HG03571 (cell line): ENCODE data around the gene CHI3L2.

Experiments
- ATAC-seq: cut with Tn5 transposase; IDR thresholded peaks from one replicate; pipeline ENCODE4 v1.9.1; 2021; ENCODE audit not compliant: unreplicated experiment

The CHI3L2 gene

DNA sequence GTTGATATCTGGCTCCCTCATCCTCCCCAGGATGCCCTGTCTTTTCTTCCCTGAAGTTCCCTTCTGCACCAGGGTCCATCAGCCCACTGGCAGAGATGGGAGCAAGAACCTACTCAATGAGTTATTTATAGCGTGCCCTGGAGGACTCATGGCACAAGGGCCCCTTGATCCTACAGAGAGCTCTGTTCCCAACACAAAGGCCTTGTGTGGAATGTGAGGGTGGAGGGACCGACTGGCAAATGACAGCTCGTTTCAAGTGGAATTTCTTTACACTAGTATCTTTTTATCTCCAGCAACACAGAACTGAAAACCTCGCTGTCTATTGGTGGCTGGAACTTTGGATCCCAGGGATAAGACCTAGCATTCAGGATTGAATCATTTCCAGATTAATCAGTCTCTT is 22.4 kb downstream of the CHI3L2 start:
- ATAC-seq, result no peak

DNA sequence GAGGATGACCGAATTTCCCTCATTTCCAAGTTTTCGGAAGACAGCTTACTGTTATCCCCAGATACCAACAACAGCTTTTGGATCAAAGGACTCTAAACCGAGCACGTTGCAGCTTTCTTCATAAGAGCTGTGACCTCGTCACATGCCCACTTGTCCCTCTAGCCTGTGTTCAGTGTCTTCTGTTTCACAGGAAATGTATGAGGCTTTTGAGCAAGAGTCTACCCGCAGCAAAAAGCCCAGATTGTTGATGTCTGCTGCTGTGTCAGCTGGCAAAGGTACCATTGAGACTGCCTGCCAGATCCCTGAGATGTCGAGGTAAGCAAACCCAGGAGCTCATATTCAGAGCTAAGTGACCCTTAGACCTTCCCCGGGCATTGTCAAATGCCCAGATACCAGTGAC is 24.1 kb downstream of the CHI3L2 start:
- no peak for ATAC-seq

DNA sequence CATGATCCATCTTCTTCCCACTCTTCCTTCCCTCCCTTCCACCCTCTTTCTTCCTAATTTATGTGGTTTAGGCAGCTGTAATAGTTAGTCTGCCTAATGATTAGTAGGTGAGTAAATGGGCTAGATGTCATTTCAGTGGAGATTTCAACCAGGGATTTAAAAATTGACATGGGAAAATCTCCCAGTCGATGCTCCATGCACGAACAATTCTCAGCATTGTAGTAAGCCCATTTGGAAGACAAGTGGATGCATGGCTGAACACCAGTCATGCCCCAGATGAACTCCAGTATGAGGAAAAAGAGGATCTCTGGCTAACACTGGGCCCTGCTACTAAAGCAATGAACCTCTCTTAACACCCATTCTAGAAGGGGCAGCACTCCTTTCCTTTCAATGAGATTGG is 25.3 kb downstream of the CHI3L2 start:
- ATAC-seq, result no peak

GRCh38 chr1:111253876-111254275 is 26.4 kb downstream of the CHI3L2 start:
- ATAC-seq, result no peak

GRCh38 chr1:111256988-111257658 is 29.6 kb downstream of the CHI3L2 start:
- ATAC-seq, result no peak

DNA sequence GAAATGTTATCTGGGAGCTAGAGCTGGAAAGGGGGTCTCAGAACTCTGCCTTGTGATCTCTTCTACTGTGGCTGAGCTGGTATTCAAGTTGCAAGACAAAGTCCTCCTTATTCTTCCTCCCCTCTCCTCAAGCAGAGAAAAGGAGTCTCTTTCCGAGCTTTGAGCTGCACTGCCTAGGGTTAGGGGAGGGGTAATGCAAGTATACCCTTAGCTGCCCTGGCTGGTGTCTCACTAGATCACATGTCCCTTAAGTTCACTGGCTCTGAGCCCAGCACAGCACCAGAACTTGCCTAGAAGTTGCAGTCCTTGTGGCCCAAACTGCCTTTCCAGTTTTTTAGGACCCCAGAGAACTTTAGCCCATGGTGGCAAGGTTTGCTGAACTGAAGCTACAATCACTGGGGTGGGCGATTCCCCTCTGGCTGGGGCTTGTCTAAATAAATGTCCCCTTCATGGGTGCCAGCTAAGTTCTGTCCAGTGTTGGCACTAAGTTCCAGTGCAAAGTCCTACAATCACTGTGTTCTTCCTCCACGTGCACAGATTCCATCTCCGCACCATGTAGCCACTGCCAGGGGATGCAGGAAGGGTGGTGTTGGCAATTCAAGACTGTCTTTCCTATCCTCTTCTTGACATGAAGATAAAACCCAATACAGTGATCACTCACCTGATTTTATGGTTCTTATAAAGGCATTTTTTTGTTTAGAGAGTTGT is 40.4 kb downstream of the CHI3L2 start:
- no peak for ATAC-seq

DNA sequence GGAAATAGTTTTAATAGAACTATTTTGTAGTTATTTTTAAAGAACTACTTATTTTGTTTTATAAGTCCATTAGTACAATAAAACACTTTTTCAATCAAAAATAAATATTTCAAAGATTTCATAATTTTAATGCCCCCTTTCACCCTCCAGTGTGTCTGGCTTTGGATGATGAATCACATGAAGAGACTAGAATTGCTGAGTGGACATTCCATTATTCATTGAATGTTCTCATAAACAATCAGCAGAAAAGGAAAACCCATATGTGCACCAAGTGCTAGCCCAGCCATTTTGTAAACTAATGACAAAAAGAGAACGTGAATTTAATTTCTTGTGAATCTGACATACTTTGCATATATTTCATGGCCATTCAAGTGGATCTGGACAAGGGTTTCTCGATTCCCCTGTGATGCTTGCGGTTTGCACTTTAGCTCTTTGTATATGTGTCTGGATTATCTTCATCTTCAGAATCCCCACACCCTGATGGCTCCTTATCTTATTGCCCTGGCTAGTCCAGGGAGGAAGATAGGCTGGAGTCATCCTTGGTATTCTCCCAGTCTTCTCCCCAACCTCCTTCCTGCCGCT is 42.4 kb downstream of the CHI3L2 start:
- no peak for ATAC-seq

GRCh38 chr1:111270771-111271463 is 43.4 kb downstream of the CHI3L2 start:
- ATAC-seq, result no peak

- no peak for ATAC-seq
These were observed 43.9 kb downstream of the CHI3L2 start for GRCh38 chr1:111271464-111271801.

GRCh38 chr1:111272081-111272480 is 44.6 kb downstream of the CHI3L2 start:
- no peak for ATAC-seq

GRCh38 chr1:111274653-111275052 is 47.1 kb downstream of the CHI3L2 start:
- ATAC-seq, result peak; percentile 40

DNA sequence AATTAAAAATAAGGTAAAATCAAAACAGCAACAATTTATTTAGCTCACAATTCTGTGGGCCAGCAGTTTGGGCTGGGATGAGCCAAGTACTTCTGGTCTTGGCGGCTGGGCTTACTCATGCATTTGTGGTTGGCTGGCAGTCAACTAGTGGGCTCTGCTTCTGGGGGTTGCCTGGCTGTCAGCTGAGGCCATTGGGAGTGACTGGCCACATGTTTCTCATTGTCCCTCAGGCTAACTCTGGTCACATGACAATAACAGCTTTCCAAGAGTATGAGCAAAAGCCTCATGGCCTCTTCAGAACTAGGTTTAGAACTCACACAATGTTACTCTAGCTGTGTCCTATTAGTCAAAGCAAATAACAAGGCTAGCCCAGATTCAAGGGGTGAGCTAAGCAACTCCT is 47.6 kb downstream of the CHI3L2 start:
- peak; percentile 52 for ATAC-seq

DNA sequence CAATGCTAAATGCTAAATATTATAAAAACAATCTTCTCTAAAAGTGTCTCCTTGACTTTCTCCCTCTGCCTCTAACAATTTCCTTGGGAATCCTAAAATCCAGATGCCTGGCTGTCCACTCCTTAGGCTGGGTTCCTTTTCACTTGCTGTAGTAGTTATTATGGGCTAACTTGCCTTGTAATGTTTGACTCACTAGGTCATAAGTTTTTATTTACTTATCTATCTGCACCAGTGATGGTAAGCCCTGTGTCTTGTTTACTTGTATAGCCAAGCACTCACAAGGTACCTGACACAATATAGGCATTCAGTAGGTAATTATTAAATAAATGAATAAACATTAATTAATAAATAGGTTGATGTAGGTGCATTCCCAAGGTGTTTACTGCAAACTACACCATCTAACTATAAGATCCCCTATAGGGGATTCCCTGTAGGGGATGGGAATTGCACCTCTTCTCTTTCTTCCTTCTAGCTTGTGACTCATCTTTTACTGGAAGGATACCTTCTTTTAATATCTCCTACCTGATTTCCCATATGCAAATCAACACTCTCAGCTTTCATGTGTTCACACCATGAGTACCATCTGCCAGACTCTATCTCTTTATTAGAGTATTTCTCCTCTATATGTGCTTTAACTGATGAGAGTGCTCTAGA is 48.4 kb downstream of the CHI3L2 start:
- no peak for ATAC-seq

DNA sequence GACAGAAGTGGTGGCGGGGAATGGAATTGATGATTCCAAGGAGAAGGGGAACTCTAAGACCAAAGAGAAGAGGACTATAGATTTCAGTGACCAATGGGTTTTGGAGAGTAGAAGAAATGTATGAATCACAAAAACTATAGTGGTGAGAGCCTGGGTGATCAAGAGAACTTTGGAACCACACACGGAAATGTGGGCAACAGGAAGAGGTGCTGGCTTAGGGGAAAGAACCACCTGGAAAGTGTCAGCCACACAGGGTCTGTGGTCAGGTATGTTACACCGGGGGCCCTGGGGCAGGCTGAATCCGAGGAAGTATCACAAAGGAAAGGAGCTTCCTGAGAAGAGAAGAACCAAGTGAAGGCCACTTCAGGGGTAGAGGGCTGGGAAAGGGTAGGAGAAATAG is 51.6 kb downstream of the CHI3L2 start:
- no peak for ATAC-seq

DNA sequence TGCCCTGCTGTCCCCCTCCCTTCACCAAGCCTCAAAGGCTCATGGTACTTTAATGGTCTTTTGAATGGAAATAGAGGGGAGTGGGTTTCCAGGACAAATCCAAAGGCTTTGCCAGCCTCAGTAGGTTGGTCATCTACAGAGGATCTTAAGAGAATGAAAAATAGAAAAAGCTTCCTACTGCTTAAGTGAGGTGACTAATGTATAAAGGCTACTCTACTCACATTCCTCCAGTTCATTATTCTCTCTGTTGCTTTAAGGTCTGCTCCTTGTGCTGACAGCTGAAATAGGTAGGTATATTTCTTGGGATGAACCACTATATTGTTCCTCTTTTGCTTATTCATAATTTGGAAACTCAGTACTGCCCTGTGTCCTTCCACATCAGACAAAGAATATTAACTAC is 52.8 kb downstream of the CHI3L2 start:
- no peak for ATAC-seq

DNA sequence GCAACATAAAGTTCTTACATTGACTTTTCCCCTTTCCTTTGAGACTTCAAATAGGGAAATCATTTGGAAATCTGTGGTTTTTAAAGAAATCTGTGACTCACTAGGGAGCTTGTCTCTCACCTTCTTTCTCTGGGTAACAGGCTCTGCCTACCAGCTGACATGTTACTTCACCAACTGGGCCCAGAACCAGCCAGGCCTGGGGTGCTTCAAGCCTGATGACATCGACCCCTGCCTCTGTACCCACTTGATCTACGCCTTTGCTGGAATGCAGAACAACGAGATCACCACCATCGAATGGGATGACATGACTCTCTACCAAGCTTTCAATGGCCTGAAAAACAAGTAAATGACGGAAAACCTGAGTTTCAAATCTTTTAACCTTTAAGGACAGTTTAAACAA is 53.9 kb downstream of the CHI3L2 start:
- no peak for ATAC-seq

DNA sequence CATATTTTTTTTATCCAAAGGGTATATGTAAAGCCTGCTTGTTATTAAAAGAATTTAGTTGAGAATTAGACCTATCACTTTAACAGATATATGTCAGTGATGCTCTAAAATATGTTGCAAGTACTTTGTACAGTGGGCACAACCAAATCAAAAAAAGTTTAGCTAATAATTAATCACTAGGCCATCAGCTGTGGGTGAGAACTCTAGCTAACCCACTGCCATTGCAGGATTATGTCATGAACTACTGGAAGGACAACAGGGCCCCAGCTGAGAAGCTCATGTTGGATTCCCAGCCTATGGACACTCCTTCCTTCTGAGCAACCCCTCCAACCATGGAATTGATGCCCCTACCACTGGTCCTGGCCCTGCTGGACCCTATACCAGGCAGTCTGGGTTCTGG is 56.3 kb downstream of the CHI3L2 start:
- no peak for ATAC-seq

GRCh38 chr1:111285879-111286278 is 58.4 kb downstream of the CHI3L2 start:
- no peak for ATAC-seq

GRCh38 chr1:111286912-111287311 is 59.4 kb downstream of the CHI3L2 start:
- ATAC-seq, result no peak

GRCh38 chr1:111289371-111289770 is 61.9 kb downstream of the CHI3L2 start:
- no peak for ATAC-seq

DNA sequence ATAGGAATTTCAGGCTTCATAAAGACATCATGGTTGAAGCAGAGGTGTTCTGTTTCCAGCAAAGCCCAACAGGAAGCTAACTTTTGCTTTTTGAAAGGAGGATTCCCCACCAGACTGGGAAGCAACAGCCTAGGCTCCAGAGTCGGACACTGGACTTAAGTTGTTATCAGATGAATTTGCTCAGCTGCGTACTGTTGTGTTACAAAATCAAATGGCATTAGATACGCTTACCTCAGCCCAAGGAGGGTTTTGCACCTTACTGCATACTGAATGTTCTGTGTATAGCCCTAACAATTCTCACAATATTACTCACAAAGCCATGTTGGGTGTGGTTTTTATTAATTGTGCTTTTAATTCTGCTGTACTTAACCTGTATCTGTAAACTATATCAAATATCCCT is 62.6 kb downstream of the CHI3L2 start:
- no peak for ATAC-seq

DNA sequence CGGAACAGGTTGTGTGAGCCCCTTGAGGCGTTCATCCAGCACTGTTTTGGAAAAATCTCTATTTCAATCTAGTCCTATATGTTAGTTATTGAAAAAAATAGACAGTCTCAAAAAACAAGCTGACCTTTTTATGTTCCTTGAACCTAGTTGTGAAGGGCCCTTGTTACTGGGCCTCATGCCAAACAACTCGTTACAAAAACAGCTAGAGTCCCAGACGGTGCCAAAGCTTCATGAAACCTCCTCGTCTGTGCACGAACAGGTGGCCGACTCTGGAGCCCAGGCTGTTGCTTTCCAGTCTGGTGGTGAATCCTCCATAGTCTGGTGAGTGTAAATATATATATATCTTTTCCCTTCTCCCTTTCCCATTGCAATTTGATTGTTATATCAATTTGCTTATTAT is 63.1 kb downstream of the CHI3L2 start, which contains the start of gene CHIA:
TSS of gene CHIA (plus strand) at position 222 of the 400 bp plus-strand sequence. CDS start 19,617 bp downstream, outside the sequence.
- ATAC-seq, result no peak
